Smooth muscle cell (in vitro differentiated cells): ENCODE measurements around the gene WNT5A. TPM values are rescaled to one million over a fixed set of nuclear protein-coding genes. Genes with fewer than 3 reads are reported as not detected.

Source experiments
- DNase-seq: peaks from one replicate; lab custom pipeline; 2025; ENCODE audit not compliant: unreplicated experiment; lab: John Stamatoyannopoulos, UW
- H2AFZ ChIP-seq: fragments of 200-600 bp; sonication (generic); 2 replicates; pipeline ENCODE4 v1.6.0; 2016; ENCODE audit warnings: antibody characterized with exemption, low read depth, mild to moderate bottlenecking
- H3F3A ChIP-seq: fragments of 200-600 bp; sonication (generic); 2 replicates; pipeline ENCODE4 v1.6.0; 2017; ENCODE audit warnings: antibody characterized with exemption, low read depth
- H3K27ac ChIP-seq: fragments of 200-600 bp; sonication (generic); 2 replicates; pipeline ENCODE4 v1.5.1; 2016; ENCODE audit warnings: low read depth, mild to moderate bottlenecking
- H3K27me3 ChIP-seq: fragments of 200-600 bp; sonication (generic); 2 replicates; pipeline ENCODE4 v1.6.1; 2016; ENCODE audit warnings: low read depth, mild to moderate bottlenecking
- H3K36me3 ChIP-seq: fragments of 200-600 bp; sonication (generic); 2 replicates; pipeline ENCODE4 v1.5.1; 2016; ENCODE audit warnings: low read depth
- H3K4me1 ChIP-seq: fragments of 200-600 bp; sonication (generic); 2 replicates; pipeline ENCODE4 v1.5.1; 2016; ENCODE audit warnings: low read depth
- H3K4me2 ChIP-seq: fragments of 200-600 bp; sonication (generic); 2 replicates; pipeline ENCODE4 v1.6.0; 2016; ENCODE audit warnings: mild to moderate bottlenecking
- H3K4me3 ChIP-seq: fragments of 200-600 bp; sonication (generic); 2 replicates; pipeline ENCODE4 v1.5.1; 2016; ENCODE audit warnings: mild to moderate bottlenecking
- H3K79me2 ChIP-seq: fragments of 200-600 bp; sonication (generic); 2 replicates; pipeline ENCODE4 v1.6.0; 2016; ENCODE audit warnings: low read depth, mild to moderate bottlenecking
- H3K9ac ChIP-seq: fragments of 200-600 bp; sonication (generic); 2 replicates; pipeline ENCODE4 v1.6.0; 2016; ENCODE audit warnings: low read depth
- H3K9me3 ChIP-seq: fragments of 200-600 bp; sonication (generic); replicated peaks from 2 replicates; pipeline ENCODE4 v1.5.1; 2016; ENCODE audit warnings: low read depth
- H4K20me1 ChIP-seq: fragments of 200-600 bp; sonication (generic); 2 replicates; pipeline ENCODE4 v1.6.0; 2016; ENCODE audit warnings: low read depth
- CTCF ChIP-seq: fragments of 200-600 bp; sonication (generic); IDR thresholded peaks from 2 replicates; pipeline ENCODE4 v1.5.1; 2017; ENCODE audit warnings: borderline replicate concordance, mild to moderate bottlenecking, antibody characterized with exemption; ENCODE audit not compliant: insufficient read depth, poor library complexity, severe bottlenecking
- WGBS: methylation state at CpG from one replicate; pipeline ENCODE4 v1.1.7; 2016; ENCODE audit warnings: low lambda C conversion rate; 5-methylcytosine and 5-hydroxymethylcytosine counted together
- polyA plus RNA-seq: library from polyadenylated mRNA; unstranded; fragments of >200 nt; fragmentation: Nextera tagmentation; extraction: Ambion mirVana; gene quantifications from 2 replicates; pipeline ENCODE4 v1.2.1, GENCODE V29; 2016
- total RNA-seq: library from RNA; depleted of rRNA; stranded (reverse); fragments of >200 nt; gene quantifications from 2 replicates; pipeline ENCODE4 v1.2.3, GENCODE V29; 2014

Gene WNT5A
- total and polyA plus RNA-seq, 2 experiments from 2014 or later = 12.0 to 81.8 TPM

- no peak for DNase-seq
- no peak overlapping the region for H3K4me3 ChIP-seq
- H3K9me3 ChIP-seq = no peaks in the 10 kb centered on the region
- H2AFZ ChIP-seq = no peak overlapping the region
- no peak for TF ChIP-seq CTCF
- no peaks in the 10 kb centered on the region for H3F3A ChIP-seq
- H3K4me1 ChIP-seq = no peaks in the 10 kb centered on the region
- H3K27me3 ChIP-seq = no peaks in the 10 kb centered on the region
- H3K79me2 ChIP-seq = no peaks in the 10 kb centered on the region
- no peak overlapping the region for H3K4me2 ChIP-seq
- H3K36me3 ChIP-seq = no peaks in the 10 kb centered on the region
- H3K27ac ChIP-seq = no peak overlapping the region
- H3K9ac ChIP-seq = no peak overlapping the region
- no peaks in the 10 kb centered on the region for H4K20me1 ChIP-seq
These were observed 10.1 kb upstream of the WNT5A start for GRCh38 chr3:55497250-55497649.

GRCh38 chr3:55494976-55495375 is 7.9 kb upstream of the WNT5A start:
- Histone ChIP-seq H3K4me3 (no peak overlapping the region), H4K20me1 (no peaks in the 10 kb centered on the region), H3K27ac (no peak overlapping the region), H3K79me2 (no peaks in the 10 kb centered on the region), H3K9ac (no peak overlapping the region), H3K36me3 (no peaks in the 10 kb centered on the region), H3F3A (peaks cover 3% of the 10 kb centered on the region), H3K9me3 (no peaks in the 10 kb centered on the region), H3K27me3 (no peaks in the 10 kb centered on the region), H3K4me2 (no peak overlapping the region), H2AFZ (no peak overlapping the region), H3K4me1 (no peaks in the 10 kb centered on the region)
- TF ChIP-seq CTCF = no peak
- DNase-seq = no peak
- WGBS = 90% methylated on average over 2 of the region's 2 CpGs

GRCh38 chr3:55492976-55493375 is 5.9 kb upstream of the WNT5A start:
- no peak for TF ChIP-seq CTCF
- H3K4me3 ChIP-seq = no peak overlapping the region
- H3K27me3 ChIP-seq = no peaks in the 10 kb centered on the region
- no peak overlapping the region for H3K27ac ChIP-seq
- H3K9ac ChIP-seq = no peak overlapping the region
- H3K36me3 ChIP-seq = no peaks in the 10 kb centered on the region
- DNase-seq = no peak
- no peaks in the 10 kb centered on the region for H4K20me1 ChIP-seq
- H2AFZ ChIP-seq = no peak overlapping the region
- H3F3A ChIP-seq = peaks cover 3% of the 10 kb centered on the region
- H3K4me2 ChIP-seq = no peak overlapping the region
- H3K9me3 ChIP-seq = no peaks in the 10 kb centered on the region
- no peaks in the 10 kb centered on the region for H3K79me2 ChIP-seq
- H3K4me1 ChIP-seq = peaks cover 7% of the 10 kb centered on the region
- 77% methylated on average over 5 of the region's 5 CpGs for WGBS

GRCh38 chr3:55491296-55491816 is 4.2 kb upstream of the WNT5A start:
- no peak for TF ChIP-seq CTCF
- Histone ChIP-seq H4K20me1 (no peaks in the 10 kb centered on the region), H3F3A (peaks cover 12% of the 10 kb centered on the region), H2AFZ (no peak overlapping the region), H3K4me1 (peaks cover 7% of the 10 kb centered on the region), H3K79me2 (peaks cover 5% of the 10 kb centered on the region), H3K9me3 (no peaks in the 10 kb centered on the region), H3K4me2 (peak overlapping the region; percentile 6), H3K27me3 (no peaks in the 10 kb centered on the region), H3K27ac (no peak overlapping the region), H3K4me3 (no peak overlapping the region), H3K36me3 (no peaks in the 10 kb centered on the region), H3K9ac (no peak overlapping the region)
- DNase-seq = no peak
- 26% methylated on average over 7 of the region's 7 CpGs for WGBS
